T-helper 2 cell treated with Interferon-gamma antibody and Interleukin-4, amounts not matched to agents 100 ng/mL and 5 ng/mL, for 36 hours (primary cell): ENCODE measurements around the gene NAV2. TPM values are rescaled to one million over a fixed set of nuclear protein-coding genes. Genes with fewer than 3 reads are reported as not detected.

Experiments
- intact Hi-C: fragments of 100-400 bp; cut with micrococcal nuclease; formaldehyde crosslinking; loops from one replicate; pipeline ENCODE4 v1.15.1; 2023
- total RNA-seq: library from RNA; stranded (reverse); gene quantifications from 2 replicates; pipeline ENCODE4 v1.2.3, GENCODE V29; 2022

The NAV2 gene
- total RNA-seq, 1 donor from 2014 or later = 0.45 TPM

DNA sequence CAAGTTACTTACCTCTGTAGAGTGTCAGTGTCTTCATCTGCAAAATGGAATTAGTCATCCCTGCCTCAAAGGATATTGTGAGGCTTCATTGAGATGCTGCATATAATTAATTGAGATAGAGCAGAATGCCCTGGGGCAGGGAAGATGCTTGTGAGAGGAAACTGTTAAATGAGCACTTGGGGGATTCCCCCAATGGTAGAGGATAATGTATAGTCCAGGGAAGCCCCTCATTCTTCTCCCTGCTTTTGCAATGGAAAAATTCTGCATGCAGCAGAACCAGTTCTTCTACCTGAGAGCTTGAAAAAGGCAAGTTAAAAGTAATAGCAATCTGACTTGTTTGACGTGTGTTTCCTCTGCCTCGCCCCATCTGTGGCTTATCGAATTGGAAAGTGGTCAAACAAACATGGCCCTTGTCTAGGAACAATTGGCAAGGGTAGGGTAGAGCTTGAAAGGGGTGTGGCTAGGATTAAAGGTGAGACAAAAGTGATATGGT is 90.9 kb downstream of the NAV2 start:
- intact Hi-C loops = no loop called here

DNA sequence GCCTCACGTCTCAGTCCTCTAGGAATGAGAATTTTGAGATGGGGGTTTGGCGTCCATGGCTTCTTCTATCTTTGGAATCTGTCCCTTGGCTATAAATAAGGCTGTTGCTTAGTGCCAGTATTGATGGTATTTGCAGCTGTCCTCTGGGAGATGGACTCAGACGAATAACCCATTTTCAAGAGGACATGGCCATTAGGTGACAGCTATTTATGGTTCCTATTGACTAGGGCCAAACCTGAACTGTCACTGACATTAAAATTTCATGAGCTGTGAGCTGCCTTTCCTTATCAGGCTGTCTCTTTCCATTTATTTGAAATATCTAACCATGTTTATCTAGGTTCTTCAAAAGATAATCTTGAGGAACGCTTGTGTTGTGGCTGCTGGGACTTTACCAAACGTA is 92.7 kb downstream of the NAV2 start:
- intact Hi-C loops = no loop called here

DNA sequence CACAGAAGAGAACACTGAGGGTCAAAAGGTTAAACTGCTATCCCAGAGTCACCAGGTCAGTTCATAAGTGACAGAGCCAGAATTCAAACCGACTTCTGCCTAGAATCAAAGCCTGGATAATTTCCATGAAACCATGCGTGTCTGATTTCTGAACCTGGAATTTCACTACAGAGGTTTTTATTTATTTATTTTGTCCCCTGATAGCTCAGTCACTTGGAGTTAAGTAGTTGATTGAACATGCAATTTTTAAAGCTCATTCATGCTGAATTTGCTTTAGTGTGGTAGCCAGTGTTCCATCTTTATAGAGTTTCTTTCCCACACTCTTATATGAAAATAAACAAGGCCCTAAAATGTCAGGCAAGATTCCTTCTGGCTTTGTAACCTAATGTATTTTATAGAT is 93.2 kb downstream of the NAV2 start:
- intact Hi-C loops = no loop called here

DNA sequence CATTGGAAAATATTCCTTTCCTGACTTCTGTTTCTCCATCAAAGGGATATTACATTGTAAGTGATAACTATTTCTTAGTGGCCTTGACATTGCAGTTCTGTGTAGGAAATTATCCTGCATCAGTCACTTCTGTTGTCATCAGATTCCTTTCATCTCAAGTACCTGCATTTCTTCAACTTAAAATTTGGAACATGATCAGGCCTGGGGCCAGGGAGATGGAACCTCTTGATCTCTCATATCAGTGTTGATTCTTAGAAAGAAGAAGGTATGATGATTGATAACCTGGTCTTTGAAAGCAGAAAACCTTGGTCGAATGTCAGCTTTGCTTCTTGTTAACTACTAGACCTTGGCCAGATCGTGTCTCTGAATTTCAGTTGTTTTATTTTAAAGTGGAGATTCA is 93.6 kb downstream of the NAV2 start:
- intact Hi-C loops = no loop called here

DNA sequence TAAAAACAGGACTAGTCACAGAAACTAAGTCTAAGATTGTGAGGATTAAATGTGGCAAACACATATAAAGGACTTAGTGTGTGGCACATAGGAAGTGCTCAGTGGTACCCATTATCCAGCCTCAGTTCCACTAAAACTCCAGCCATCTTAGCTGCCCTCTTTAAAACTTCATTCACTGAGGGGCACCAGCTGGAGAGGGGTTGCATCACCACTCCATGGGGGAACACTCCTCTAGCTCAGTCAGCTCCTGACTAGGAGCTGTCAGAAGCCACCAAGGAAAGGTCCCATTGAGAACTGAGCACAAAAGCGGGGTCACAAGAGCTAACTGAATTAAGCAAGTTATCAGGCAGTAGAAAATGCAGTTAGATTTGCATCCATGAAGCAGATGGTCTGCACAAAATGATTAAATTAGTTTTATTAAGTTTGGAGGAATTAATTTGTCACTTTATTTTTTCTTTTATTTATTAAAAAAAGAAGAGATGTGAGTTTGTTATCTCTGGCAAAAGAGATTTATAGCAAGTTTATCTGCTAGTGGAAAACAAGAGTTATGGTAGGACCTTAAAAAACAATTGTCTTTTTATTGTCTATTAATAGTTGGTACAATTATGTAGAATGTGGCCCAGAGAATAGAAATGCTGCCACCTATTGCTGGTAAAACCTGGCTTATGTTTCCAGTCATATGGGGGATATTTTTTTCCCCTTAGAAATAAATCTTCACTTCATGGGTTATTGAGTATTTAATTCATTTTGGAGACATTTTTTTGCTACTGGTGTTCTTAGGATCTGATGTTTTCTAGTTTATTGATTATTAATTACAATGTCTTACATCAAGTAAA is 95.7 kb downstream of the NAV2 start:
- intact Hi-C loops = no loop called here

DNA sequence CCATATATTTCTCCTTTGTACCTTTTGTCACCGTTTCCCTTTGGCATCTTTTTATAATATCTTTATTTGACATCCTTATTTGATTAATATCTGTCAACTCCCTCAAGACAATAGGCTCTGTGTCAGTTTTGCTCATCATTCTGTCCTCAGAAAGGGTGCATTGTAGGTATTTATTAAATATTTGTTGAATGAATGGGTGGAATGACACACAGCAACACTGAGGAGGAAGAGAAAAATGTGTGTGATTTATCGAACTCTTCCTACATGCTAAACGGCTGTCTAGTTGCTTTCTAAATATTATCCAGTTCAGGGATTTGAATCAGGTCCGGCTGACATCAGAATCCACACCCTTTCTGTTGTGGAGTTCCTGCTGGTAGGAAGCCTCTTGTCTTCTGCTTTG is 98.2 kb downstream of the NAV2 start:
- intact Hi-C loops = no loop called here

DNA sequence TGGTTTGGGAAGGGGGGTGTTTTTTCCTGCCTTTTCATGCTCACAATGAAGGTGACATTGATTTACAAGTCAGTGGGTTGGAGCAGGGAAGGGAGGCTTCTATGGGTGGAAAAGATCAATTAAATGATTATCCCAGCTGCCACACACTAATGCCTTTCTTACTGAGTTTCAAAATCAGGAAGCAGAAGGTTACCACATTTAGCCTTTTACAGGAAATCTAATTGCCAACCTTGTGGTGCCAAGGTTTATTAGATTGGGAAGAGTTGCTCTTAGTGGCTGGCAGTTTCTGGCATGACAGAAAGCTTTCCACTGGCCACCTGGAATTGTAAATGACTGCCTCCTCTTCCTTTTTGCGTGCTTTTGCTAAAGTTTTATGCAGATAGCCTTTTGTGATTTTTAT is 98.7 kb downstream of the NAV2 start:
- intact Hi-C loops = no loop called here

DNA sequence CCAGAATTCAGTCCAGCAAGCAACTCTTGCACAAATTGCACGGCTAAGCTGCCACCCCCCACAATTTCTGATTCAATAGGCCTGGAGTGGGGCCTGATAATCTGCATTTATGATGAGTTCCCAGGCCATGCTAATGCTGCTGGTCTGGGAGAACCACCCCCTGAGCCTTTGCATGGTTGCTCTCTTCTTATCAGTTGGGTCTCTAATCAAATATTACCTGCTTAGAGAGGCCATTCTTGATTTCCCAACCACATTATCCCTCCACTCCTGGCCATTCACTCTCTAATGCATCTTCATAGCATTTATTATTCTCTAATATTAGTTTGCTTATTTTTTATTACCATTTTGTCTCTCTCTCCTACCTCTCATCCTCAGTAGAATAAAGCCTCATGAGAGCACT is 99.5 kb downstream of the NAV2 start:
- intact Hi-C loops = no loop called here

DNA sequence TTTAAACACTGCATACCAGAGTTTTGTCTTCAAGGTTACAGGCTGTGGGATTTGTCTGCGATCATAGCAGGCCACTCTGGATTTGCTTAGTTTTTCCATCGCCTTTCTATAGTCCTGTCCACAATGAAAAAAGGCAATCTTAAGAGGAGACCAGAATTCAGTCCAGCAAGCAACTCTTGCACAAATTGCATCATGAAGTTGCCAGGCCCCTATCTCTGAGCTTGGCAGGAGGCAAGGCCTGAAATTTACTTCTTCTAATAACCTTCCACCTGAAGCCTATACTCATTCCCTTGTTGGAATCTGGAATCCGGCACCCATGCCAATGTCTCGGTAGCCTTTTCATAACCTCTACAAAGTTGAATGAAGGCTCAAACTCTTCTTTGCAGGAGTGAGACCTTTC is 100.1 kb downstream of the NAV2 start:
- intact Hi-C loops = no loop called here

DNA sequence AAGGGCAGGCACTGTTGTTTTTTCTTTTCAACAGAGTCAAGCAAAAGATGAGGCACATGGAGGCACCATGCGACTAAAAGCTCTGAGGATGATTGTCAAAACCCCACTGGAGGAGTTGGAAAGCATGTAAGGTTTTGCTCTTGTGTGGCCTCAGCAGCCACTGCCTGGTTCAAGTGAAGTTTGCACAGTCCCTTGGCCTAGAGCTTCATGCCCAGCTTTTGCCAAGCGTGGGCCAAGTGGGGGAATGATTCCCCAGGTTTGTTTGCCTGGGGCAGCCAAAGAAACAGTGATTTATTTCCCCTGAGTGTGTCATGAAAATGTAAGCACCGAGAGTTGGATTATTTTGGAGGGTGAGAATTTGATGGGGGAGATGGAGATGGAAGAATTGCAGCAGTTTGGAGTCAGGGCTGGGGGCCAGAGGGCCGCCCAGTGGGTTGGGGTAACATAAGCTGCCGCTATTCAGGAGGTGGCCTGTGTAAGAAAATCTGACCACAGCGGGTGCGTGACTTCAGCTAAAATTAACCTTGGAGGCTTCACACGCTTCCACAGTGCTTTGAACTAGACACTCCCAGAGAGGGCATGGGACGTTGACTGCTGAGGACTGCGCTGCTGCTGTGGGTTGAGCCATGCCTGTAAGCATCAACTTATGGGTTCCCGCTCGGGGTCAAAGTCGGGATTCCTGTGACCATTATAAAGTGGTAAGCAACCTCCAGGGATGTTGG is 100.7 kb downstream of the NAV2 start:
- intact Hi-C loops = no loop called here

DNA sequence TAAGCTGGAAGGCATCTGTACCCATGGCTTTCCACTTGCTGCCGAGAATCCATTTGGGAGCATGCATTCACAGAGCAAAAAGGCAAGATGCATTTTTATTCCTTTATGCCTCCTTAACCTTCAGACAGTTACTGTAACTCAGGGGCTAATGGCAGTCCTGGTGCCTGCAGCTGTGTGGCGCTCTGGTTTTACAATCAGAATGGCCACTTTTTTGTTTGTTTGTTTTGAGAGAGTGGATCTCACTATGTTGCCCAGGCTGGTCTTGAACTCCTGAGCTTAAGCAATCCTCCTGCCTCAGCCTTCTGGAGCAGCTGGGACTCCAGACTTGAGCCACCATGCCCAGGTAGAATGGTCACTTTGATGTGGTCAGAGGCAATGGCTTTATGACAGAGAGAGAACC is 101.8 kb downstream of the NAV2 start:
- intact Hi-C loops = no loop called here

DNA sequence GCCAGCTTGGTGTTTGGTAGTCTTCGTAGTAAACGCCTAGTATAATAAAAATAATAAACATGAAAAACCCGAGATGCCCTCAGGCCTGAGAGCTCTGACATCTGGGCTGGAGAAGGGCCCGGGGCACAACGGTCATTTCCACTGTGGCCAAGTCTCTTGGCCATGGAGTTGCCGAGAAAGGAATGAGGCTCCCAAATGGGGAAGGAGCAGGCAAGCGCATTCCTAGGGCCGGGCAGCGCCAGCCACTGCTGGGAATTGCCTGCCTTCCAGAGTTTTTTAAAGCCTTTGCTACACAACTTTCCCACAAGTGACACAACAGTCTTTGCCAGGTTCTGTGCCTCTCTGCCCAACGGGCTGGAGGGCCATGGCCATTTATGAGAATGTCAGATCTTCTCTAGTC is 103.4 kb downstream of the NAV2 start:
- intact Hi-C loops = no loop called here

DNA sequence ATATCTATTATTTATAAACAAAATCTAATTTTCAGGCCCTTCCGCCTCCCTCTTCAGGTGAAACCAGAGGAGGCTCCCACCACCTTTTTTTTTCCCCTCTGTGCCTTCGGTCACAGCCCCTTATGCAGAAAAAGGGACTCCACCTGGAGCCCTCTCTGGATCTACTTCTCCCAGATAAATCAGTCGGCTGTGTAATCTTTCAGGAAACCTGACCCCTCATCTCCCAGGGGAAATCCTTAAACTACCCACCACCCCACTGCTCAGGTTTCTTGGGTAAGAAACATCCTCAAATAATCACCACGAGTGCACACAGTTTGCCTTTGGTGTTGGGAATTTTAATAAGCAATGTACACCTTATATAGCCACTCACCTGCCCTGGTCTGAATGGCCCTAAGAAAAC is 104.2 kb downstream of the NAV2 start:
- intact Hi-C loops = no loop called here

DNA sequence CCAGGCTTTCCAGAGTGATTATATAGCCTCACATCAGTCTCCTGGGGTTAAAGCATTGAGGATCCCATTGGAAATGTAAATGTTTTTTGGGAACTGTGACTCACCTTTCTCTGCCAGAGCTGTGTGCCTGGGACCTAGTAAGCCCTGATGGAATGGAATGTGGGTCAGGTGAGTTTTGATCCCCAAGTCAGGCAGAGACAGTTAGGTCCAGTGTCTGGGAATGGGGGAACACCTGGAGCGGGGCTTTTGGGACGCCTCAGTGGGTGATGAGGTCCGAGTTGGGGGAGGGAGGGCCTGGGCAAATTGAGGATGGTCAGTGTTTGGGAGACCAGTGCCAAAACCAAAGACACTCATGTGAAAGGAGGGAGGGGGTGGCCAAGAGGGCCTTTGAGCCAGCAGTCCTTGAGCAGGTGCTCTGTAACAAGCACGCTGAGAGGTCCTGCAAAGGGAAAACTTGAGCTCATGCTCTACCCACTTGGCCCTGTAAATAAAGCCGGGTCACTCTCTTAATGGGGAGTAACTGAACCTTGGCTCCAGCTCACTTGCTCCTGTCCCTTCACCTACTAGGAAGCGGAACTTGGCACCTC is 104.7 kb downstream of the NAV2 start:
- intact Hi-C loops = no loop called here

DNA sequence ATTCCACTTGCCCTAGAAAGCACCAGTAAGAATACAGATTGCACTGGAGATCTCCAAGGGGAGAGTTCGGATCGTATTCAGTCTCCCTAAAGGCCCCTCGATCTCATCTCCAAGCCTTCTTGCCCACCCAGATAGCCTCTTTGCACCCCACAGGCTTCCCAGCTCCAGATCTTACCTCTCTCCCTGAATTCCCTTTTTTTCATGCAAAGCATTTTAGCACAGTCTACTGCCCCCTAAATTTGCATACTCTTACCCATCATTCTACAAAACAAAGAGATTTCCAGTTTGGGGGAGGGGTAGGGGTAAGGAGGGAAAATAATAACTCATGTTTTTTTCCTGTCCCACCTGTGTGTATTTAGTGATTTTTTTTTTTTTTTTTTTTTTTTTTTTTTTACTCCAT is 105.2 kb downstream of the NAV2 start:
- intact Hi-C loops = no loop called here

DNA sequence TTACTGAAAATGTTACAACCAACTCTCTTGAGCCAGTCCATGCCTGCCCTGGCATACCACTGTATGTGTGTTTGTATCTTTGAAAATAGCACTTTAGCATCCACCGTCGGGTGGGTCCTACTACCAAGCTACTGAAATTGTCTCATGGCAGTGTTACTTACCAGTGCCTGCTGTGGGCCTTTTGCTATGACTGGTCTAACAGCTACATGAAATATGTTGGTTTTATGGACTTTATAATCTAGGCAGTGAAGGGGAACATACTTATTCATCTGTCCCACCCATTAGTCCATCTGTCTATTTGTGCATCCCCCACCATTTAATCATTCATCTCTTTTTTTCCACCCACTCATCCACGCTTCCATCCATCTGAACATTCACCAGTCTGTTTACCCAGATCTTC is 106.0 kb downstream of the NAV2 start:
- intact Hi-C loops = no loop called here

DNA sequence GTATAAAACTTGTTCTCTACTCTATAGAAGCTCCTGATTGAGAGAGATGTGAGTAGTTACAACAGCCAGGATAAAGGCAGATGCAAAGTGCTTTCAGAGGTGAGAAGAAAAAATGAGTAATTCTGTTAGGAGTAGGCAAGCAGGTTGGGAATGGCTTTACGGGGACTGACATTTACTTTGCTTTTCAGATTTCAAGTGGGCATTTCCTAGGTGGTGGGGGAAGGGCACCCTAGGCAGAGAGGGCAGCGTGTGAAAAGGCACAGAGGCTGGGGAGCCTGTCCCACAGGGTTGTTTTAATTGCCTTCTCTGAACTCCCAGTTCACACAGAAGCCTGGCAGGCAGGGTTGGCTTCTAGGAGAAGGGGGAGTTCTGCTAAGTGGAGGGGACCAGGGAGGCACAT is 106.5 kb downstream of the NAV2 start:
- intact Hi-C loops = no loop called here

DNA sequence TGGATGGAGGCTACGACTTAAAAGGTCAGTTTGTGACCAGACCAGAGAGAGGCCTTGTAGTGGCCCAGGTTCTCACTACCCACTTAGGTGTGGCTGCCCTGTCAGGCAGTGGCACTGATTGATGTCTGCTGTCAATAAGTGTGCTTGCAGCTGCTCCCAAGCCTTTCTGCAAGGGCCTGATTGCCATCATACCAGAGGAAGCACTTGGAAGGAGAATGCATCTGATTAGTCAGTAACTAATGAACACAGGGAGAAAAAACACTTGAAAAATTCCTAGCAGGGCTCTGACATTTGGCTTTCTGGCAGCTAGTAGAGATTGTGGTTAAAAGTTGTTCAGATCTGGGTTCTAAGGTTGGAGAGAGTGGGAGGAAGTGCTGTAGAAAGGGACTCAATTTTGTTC is 107.5 kb downstream of the NAV2 start:
- intact Hi-C loops = no loop called here

DNA sequence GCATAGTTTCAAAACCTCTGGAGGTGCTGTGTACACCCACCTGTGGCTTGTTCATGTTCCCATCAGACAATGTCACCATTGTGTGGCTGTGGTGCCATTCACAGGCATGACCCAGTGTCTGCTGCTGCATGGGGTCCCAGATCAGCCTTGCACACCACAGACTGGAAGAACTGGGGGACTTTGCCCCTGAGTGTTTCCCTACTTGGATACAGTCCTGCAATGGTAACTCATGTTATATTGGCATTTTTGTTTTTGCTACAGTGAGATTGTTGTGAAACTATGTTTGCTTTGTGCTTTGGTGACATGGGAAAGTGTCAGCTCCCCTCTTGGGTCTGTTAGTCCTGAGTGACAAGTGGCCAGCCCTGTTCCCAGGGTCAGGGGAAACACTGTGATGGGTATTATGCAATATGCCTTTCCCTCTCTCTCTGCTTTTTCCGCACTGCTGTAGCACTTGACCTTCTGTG is 108.8 kb downstream of the NAV2 start:
- intact Hi-C loops = no loop called here

DNA sequence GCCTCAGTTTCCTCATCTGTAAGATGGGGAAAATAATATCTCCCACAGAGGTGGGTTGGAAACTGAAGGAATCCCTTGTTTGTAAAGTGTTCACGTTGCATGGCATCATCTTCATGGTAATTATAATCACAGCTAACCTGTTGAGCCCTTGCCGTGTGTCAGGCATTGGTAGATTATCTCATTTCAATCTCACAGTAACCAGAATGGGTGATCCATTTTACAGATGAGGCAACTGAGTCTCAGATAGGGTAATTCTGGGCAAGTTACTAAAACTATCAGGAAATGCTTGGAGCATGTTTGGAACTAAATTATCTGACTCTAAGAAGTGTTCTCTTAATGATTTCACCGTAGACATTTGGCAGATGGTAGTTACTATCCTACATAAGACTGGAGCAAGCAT is 109.4 kb downstream of the NAV2 start:
- intact Hi-C loops = no loop called here

DNA sequence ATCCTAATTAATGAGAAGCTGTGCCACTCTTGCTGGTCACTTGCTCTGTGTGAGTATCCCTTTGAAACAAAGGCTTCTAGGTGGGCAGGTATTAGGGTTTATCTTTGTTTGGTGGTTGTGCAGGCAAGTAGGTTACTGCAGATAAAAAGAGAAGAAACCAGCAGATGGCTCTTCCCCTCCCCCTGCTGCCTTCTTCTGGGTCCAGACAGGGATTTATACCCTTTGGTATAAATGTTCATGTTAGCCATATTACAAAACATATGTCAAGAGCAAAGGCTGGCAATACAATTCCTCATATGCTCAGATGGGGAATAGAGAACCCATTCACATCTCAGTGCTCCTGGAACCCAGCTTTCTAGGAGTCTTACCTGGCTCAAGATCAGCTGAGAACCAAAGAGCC is 109.9 kb downstream of the NAV2 start:
- intact Hi-C loops = no loop called here

DNA sequence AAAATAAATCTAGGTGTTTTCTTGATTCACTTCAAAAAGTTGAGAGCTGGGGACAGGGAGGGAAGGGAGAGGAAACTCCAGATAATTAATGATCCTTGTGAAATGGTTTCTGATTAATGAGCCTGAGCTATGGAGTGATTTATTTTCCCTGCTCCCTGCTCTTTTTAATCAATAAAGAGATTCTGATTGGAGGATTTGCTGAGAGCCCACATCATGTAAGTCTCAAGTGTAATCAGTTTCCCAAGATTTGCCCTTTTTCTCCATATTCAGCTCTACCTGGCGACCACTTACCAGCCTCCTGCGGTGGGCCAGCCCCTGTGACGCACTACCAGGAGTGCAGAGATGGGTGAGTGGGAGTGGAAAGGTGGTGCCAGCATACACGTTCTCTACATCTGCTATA is 114.0 kb downstream of the NAV2 start:
- intact Hi-C loops = no loop called here
